Neural crest cell (in vitro differentiated cells): ENCODE data around the gene CCDC3. TPM values are rescaled to one million over a fixed set of nuclear protein-coding genes. Genes with fewer than 3 reads are reported as not detected.

ENCODE experiments used
- DNase-seq: peaks from one replicate; pipeline ENCODE4 v3.0.0; 2021; ENCODE audit warnings: low read depth, mixed read lengths, low spot score
- H3K27ac Mint-ChIP-seq: one replicate; pipeline ENCODE4 v1.8.0; 2021; ENCODE audit warnings: mild to moderate bottlenecking, mixed read lengths; ENCODE audit not compliant: unreplicated experiment
- H3K27me3 Mint-ChIP-seq: 2 replicates; pipeline ENCODE4 v1.8.0; 2021; ENCODE audit warnings: low read depth, mild to moderate bottlenecking, mixed read lengths
- H3K36me3 Mint-ChIP-seq: 2 replicates; pipeline ENCODE4 v1.8.0; 2021; ENCODE audit warnings: low read depth, mild to moderate bottlenecking, mixed read lengths
- H3K4me1 Mint-ChIP-seq: 2 replicates; pipeline ENCODE4 v1.8.0; 2021; ENCODE audit warnings: mixed read lengths
- H3K4me3 Mint-ChIP-seq: one replicate; pipeline ENCODE4 v1.8.0; 2021; ENCODE audit warnings: mild to moderate bottlenecking, mixed read lengths
- H3K9me3 Mint-ChIP-seq: 2 replicates; pipeline ENCODE4 v1.8.0; 2021; ENCODE audit warnings: mixed read lengths
- total RNA-seq: library from RNA; stranded (reverse); gene quantifications from 2 replicates; pipeline ENCODE4 v1.2.1, GENCODE V29; 2021
- TF ChIP-seq, protein P1 (sequence below): fragments of 200-600 bp; sonication (generic); conservative IDR thresholded peaks from 2 replicates; pipeline ENCODE4 v1.5.0; 2021; ENCODE audit warnings: antibody characterized with exemption, mild to moderate bottlenecking

The CCDC3 gene
- total RNA-seq, 1 donor from 2014 or later, result 6.1 TPM

DNA sequence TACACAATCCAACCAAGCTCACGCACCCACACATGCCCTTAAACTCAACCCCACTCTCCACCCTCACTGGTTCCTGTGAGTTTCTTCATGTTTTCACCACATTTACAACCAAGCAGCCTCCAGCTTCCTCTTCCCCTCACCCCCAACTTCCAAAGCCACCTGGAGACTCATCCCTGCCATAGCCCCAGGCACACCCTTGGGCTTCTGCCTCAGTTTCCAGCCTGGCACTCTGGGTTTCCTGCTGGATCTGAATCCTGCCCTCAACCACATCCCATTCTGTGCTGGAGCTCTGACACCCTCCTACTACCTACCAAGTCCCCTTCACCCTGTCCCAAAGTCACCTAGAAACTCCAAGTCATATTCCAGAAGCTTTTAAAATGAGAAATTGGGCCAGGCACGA is 29.4 kb downstream of the CCDC3 start:
- H3K27me3 Mint-ChIP-seq, result no peaks in the 10 kb centered on the region
- H3K27ac Mint-ChIP-seq, result no peak overlapping the region
- H3K36me3 Mint-ChIP-seq, result peaks cover 2% of the 10 kb centered on the region
- no peak overlapping the region for H3K4me3 Mint-ChIP-seq
- H3K4me1 Mint-ChIP-seq, result no peaks in the 10 kb centered on the region
- peaks cover 16% of the 10 kb centered on the region for H3K9me3 Mint-ChIP-seq
- no peak for DNase-seq
- TF ChIP-seq, protein P1, sequence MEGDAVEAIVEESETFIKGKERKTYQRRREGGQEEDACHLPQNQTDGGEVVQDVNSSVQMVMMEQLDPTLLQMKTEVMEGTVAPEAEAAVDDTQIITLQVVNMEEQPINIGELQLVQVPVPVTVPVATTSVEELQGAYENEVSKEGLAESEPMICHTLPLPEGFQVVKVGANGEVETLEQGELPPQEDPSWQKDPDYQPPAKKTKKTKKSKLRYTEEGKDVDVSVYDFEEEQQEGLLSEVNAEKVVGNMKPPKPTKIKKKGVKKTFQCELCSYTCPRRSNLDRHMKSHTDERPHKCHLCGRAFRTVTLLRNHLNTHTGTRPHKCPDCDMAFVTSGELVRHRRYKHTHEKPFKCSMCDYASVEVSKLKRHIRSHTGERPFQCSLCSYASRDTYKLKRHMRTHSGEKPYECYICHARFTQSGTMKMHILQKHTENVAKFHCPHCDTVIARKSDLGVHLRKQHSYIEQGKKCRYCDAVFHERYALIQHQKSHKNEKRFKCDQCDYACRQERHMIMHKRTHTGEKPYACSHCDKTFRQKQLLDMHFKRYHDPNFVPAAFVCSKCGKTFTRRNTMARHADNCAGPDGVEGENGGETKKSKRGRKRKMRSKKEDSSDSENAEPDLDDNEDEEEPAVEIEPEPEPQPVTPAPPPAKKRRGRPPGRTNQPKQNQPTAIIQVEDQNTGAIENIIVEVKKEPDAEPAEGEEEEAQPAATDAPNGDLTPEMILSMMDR, result no peak

DNA sequence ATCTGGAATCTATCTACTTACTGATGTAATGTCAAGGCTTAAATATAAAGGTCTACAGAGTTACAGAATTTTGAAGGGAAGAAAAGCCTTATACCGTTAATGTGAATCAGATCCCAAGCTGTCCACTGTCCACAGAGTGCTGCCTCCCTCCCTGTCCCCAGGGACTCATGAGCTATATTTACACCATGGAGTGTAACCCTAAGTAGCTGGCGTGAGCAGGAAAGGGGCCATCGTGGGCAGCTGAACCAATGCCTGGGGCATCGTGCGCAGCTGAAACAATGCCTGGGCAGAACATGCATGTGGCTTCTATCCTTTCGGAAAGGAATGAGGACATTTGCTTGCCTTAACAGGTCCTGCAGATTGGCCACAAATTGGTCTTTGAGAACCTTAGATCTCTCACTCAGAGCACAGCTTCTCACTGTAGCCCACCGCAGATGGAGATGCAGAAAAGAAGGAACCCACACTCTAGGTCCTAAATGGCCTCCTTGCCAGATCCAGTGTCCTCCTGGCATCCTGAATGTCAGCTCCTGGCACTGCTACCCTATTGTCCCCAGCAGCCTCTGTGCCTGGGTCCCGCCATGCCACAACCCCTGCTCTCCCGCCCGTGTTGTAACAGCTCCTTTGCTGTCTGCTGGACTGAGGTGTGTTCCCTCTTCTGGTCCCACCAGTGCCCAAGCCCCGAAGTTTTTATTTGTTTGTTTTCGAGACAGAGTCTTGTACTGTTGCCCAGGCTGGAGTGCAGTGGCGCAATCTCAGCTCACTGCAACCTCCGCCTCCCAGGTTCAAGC is 30.3 kb downstream of the CCDC3 start:
- TF ChIP-seq, protein P1, result no peak
- no peak for DNase-seq
- no peak overlapping the region for H3K4me3 Mint-ChIP-seq
- no peaks in the 10 kb centered on the region for H3K4me1 Mint-ChIP-seq
- H3K9me3 Mint-ChIP-seq, result peaks cover 16% of the 10 kb centered on the region
- peaks cover 2% of the 10 kb centered on the region for H3K36me3 Mint-ChIP-seq
- H3K27ac Mint-ChIP-seq, result no peak overlapping the region
- H3K27me3 Mint-ChIP-seq, result no peaks in the 10 kb centered on the region

DNA sequence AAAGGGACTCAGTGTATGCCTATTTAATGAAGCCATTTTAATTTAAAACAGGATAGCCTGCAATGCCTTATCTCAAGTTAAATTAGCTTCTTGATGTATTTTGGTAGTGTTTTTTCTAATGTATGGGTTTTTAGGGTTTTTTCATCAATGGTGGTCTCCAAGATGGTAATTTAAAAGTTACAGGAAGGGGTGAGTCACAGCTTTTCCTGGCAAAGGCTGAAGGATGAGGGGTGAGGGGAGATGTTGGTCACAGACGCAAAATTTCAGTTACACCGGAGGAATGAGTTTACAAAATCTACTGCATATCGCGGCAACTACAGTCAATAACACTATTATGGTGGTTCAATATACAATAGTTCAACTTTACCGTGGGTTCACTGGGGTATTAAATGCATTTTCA is 31.6 kb downstream of the CCDC3 start:
- TF ChIP-seq, protein P1, result no peak
- Mint-ChIP-seq H3K4me1 (no peaks in the 10 kb centered on the region), H3K27ac (no peak overlapping the region), H3K36me3 (peaks cover 2% of the 10 kb centered on the region), H3K4me3 (no peak overlapping the region), H3K27me3 (no peaks in the 10 kb centered on the region), H3K9me3 (peaks cover 16% of the 10 kb centered on the region)
- DNase-seq, result no peak

DNA sequence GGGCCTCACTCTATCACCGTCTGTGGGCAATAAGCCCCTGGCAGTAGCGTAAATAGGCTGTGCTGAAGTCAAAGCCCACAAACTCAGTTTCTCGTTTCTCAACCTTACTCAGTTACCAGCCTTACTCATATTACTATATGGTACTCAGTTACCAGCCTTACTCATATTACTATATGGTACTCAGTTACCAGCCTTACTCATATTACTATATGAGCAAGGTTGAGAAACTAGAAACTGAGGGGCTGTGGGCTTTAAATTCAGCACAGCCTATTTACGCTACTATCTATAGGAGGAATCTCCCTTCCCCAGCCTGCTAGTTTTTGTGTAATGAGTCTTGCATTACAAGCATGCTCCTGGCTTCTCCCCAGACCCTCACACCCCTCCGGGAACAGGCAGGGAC is 35.4 kb downstream of the CCDC3 start:
- no peak for DNase-seq
- Mint-ChIP-seq H3K4me1 (no peaks in the 10 kb centered on the region), H3K27ac (no peak overlapping the region), H3K9me3 (peaks cover 16% of the 10 kb centered on the region), H3K4me3 (no peak overlapping the region), H3K27me3 (no peaks in the 10 kb centered on the region), H3K36me3 (peaks cover 2% of the 10 kb centered on the region)
- TF ChIP-seq, protein P1, result no peak

DNA sequence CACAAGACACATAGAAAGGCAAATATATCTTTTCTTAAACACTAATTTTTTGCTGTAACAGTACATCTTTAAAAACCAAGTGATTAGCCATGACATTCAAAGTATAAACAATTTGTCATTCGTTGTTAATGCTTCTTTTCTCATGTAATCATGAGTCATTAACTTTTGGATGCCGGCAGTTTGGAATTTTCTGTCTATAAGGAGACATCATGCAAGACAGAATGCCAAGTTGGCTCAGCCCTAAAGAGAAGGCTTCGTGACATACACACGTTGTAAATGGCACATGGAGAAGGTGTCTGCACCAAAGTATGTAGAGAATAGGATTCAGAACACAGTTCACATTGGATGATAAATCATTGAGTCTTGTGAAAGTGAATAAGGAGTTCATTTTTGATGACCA is 35.9 kb downstream of the CCDC3 start:
- TF ChIP-seq, protein P1, result no peak
- H3K4me3 Mint-ChIP-seq, result no peak overlapping the region
- H3K27me3 Mint-ChIP-seq, result no peaks in the 10 kb centered on the region
- H3K36me3 Mint-ChIP-seq, result peaks cover 2% of the 10 kb centered on the region
- no peaks in the 10 kb centered on the region for H3K4me1 Mint-ChIP-seq
- H3K27ac Mint-ChIP-seq, result no peak overlapping the region
- peaks cover 16% of the 10 kb centered on the region for H3K9me3 Mint-ChIP-seq
- DNase-seq, result no peak
